RWPE2 (cell line): Measurements from ENCODE around the gene RAPGEF3.

Experiments
- ATAC-seq: fragments of 200-7000 bp; cut with Tn5 transposase; 3 replicates; pipeline ENCODE4 v1.9.1; 2021; ENCODE audit warnings: low read depth
- DNase-seq: peaks from one replicate; pipeline ENCODE4 v3.0.0-alpha.2; 2020; ENCODE audit warnings: low spot score
- H3K27ac ChIP-seq: fragments of 450-650 bp; 2 replicates; pipeline ENCODE4 v1.5.1; 2017; ENCODE audit warnings: mild to moderate bottlenecking; ENCODE audit not compliant: poor library complexity, severe bottlenecking
- H3K27me3 ChIP-seq: fragments of 250-450 bp; sonication (Bioruptor Pico); 2 replicates; pipeline ENCODE4 v1.5.1; 2021; ENCODE audit warnings: mild to moderate bottlenecking, moderate library complexity; ENCODE audit not compliant: insufficient read depth, poor library complexity, severe bottlenecking
- H3K36me3 ChIP-seq: fragments of 250-450 bp; sonication (Bioruptor Pico); 2 replicates; pipeline ENCODE4 v1.5.1; 2020; ENCODE audit warnings: low read depth, mild to moderate bottlenecking, moderate library complexity
- H3K4me1 ChIP-seq: fragments of 250-450 bp; sonication (Bioruptor Pico); 2 replicates; pipeline ENCODE4 v1.5.1; 2021; ENCODE audit warnings: mild to moderate bottlenecking, moderate library complexity; ENCODE audit not compliant: insufficient read depth, poor library complexity, severe bottlenecking
- H3K4me3 ChIP-seq: fragments of 250-450 bp; sonication (Bioruptor Pico); 2 replicates; pipeline ENCODE4 v1.5.1; 2021; ENCODE audit warnings: mild to moderate bottlenecking, moderate library complexity; ENCODE audit not compliant: severe bottlenecking
- H3K9me3 ChIP-seq: fragments of 250-450 bp; sonication (Bioruptor Pico); 2 replicates; pipeline ENCODE4 v1.5.1; 2021; ENCODE audit warnings: mild to moderate bottlenecking, moderate library complexity; ENCODE audit not compliant: severe bottlenecking
- CTCF ChIP-seq: fragments of 450-650 bp; IDR thresholded peaks from one replicate; pipeline ENCODE4 v1.5.1; 2017; ENCODE audit warnings: mild to moderate bottlenecking, moderate library complexity; ENCODE audit not compliant: poor library complexity, severe bottlenecking

Gene RAPGEF3

GRCh38 chr12:47718531-47718930, 40.1 kb downstream of the RAPGEF3 start:
- peaks cover 5% of the 10 kb centered on the region for H3K4me1 ChIP-seq
- TF ChIP-seq CTCF, result no peak
- no peaks in the 10 kb centered on the region for H3K9me3 ChIP-seq
- DNase-seq (no peak), ATAC-seq (no peak)
- no peak overlapping the region for H3K27ac ChIP-seq
- H3K36me3 ChIP-seq, result no peaks in the 10 kb centered on the region
- H3K27me3 ChIP-seq, result no peaks in the 10 kb centered on the region
- H3K4me3 ChIP-seq, result no peak overlapping the region

GRCh38 chr12:47717443-47718193, 41.1 kb downstream of the RAPGEF3 start:
- TF ChIP-seq CTCF, result peak; percentile 20
- ATAC-seq, result no peak
- DNase-seq, result no peak
- Histone ChIP-seq H3K27me3 (no peaks in the 10 kb centered on the region), H3K4me1 (peaks cover 5% of the 10 kb centered on the region), H3K4me3 (no peak overlapping the region), H3K36me3 (no peaks in the 10 kb centered on the region), H3K9me3 (no peaks in the 10 kb centered on the region), H3K27ac (no peak overlapping the region)

DNA sequence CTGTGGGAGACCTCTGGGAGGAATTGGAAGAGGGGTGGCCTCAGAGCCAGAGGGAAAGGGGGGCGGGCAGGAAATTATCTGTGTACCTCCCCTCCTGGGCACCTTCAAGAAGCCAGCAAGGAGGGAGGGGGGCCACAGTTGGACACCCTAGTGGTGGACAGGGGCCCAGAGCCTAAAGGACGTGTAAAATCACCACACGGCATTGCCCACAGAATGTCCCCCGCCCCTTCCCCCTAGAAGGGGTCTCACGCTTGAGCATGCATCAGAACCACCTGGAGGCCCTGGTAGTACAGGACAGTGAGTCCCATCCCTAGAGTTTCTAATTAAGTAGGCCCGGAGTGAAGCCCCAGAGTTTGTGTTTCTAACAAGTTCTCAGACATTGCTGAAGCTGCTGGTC, 41.6 kb downstream of the RAPGEF3 start:
- peaks cover 5% of the 10 kb centered on the region for H3K4me1 ChIP-seq
- TF ChIP-seq CTCF, result no peak
- H3K27me3 ChIP-seq, result no peaks in the 10 kb centered on the region
- no peak overlapping the region for H3K27ac ChIP-seq
- no peaks in the 10 kb centered on the region for H3K36me3 ChIP-seq
- ATAC-seq (no peak), DNase-seq (no peak)
- no peak overlapping the region for H3K4me3 ChIP-seq
- H3K9me3 ChIP-seq, result no peaks in the 10 kb centered on the region

DNA sequence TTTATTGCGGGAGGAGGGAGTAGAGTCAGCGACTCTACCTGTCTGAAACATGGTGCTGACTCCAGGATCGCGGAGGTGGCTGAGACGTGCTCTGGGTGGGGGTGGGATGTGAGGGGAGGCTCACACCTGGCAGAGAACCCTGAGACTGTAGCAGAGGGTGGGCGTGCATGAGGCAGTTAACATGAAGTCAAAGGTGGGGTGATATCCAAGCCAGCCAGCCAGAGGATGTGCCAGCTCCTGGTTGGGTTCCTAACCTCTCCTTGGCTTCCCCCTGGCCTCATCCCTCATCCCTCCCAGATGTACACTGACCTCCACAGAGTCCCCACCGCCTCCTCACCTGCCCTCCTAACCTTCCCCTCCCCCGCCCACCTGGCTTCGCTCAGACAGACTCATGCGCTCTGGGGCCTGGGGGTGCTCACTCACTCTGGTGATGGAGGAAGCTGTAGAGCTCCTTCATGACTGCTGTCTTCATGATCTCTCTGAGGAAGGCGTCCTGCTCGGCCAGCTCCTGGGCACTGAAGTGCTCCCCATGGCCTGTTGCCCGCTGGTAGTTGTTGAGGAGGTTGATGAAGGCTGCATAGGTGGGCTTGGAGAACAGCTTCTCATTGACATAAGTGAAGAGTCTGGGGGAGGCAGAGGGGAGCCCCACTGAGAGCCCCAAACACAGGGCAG, 42.7 kb downstream of the RAPGEF3 start:
- Histone ChIP-seq H3K27me3 (no peaks in the 10 kb centered on the region), H3K36me3 (no peaks in the 10 kb centered on the region), H3K9me3 (no peaks in the 10 kb centered on the region), H3K27ac (no peak overlapping the region), H3K4me1 (peaks cover 5% of the 10 kb centered on the region), H3K4me3 (no peak overlapping the region)
- DNase-seq (no peak), ATAC-seq (no peak; the same call in 2 of the 3 replicates)
- no peak for TF ChIP-seq CTCF

- no peaks in the 10 kb centered on the region for H3K27me3 ChIP-seq
- peaks cover 5% of the 10 kb centered on the region for H3K4me1 ChIP-seq
- no peaks in the 10 kb centered on the region for H3K36me3 ChIP-seq
- no peak overlapping the region for H3K27ac ChIP-seq
- no peaks in the 10 kb centered on the region for H3K9me3 ChIP-seq
- DNase-seq (no peak), ATAC-seq (peak; percentile 67)
- no peak overlapping the region for H3K4me3 ChIP-seq
- TF ChIP-seq CTCF, result peak; percentile 90
These were observed 43.2 kb downstream of the RAPGEF3 start for GRCh38 chr12:47715393-47715876.
